Anterior cingulate cortex (tissue), 58 donors: ENCODE results near the gene RADX.

ENCODE experiments used
- DNase-seq, 58 donors: peaks; one replicate each; lab custom pipeline; 2025; lab: John Stamatoyannopoulos, UW

Gene RADX

GRCh38 chrX:106684207-106684606 lies 72.4 kb downstream of the RADX start:
- DNase-seq, result no peak

- DNase-seq, result no peak
These were observed 80.8 kb downstream of the RADX start for GRCh38 chrX:106692425-106693065.

- no peak for DNase-seq
These were observed 84.7 kb downstream of the RADX start for GRCh38 chrX:106696502-106696901.

GRCh38 chrX:106698693-106699092 lies 86.9 kb downstream of the RADX start:
- no peak for DNase-seq

- DNase-seq, result no peak
These were observed 90.9 kb downstream of the RADX start for GRCh38 chrX:106702636-106703035.

DNA sequence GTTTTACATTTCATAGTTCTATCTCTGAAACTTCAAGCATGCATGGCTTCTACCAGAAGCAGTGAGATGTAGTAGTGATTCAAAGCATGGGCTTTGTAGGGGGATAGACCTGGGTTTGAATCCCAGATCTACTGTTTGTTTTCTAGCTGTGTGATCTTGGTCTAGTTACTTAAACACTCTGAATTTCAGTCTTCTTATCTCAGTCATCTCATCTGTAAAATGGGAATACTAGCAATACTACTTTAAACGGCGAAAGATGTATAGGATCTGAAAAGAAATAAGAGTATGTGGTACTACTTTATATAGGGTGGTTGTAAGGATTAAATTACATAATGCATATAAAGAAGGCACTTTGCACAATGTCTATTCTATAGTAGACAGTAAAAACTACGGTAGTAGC lies 94.7 kb downstream of the RADX start:
- DNase-seq, result no peak

DNA sequence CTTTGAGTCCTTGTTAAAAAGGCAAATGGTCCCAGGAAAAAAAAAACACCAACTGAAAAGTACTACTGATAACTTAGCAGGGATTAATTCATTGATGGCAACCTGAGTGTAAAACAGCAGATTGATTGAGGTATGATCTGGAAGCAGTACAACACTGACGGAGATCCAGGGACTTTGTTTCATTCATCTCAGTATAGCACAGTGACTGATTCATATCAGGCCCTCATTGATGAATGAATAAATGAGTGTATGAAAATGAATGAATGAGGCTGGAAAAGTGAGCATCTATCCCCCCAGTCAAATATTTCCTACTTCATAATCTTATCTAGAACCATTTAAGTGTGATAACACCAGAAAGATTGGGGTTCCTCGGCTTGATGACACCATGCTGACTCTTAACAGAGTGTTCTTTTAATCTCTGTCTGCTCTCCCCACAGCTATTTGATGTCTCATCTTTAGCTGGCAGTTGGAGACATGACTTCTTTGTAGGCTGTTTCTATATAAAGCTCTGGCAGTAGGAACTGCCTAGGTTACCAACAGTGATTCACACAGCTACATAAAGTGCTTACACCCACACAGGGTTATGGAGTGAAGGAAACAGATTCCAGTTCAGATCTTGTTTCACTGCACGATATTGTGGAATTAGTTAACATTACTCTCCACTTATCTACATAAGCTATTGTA lies 96.1 kb downstream of the RADX start:
- DNase-seq, result peak in 1 of 58 donors; percentile 2

GRCh38 chrX:106710771-106711170 lies 99.0 kb downstream of the RADX start:
- no peak for DNase-seq

- DNase-seq, result no peak
These were observed 99.6 kb downstream of the RADX start for GRCh38 chrX:106711375-106711774.

DNA sequence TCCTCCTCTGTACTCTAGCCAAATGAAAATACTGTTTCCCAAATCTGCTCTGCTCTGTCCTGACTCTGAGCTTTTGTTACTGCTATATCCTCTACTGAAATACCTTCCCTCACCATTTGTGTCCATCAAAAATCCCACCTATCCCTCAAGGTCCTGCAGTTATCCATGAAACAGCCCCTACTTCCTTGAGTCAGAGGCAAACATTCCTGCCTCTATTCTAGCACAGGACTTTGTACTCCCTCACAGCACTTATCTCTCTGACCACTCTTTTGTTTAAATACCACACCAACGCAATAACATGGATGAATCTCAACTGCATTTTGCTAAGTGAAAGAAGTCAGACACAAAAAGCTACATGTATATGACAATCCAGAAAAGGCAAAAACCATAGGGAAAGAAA lies 104.2 kb downstream of the RADX start:
- DNase-seq, result no peak

GRCh38 chrX:106716463-106716862 lies 104.7 kb downstream of the RADX start:
- DNase-seq, result no peak

- no peak for DNase-seq
These were observed 106.9 kb downstream of the RADX start for GRCh38 chrX:106718709-106719108.

GRCh38 chrX:106725931-106726330 lies 114.2 kb downstream of the RADX start:
- DNase-seq, result no peak

GRCh38 chrX:106726485-106727437 lies 115.0 kb downstream of the RADX start, which contains the start of gene RNF128:
Gene RNF128, plus strand, starts transcription at chrX:106726701. Its CDS starts 213 bp downstream, at chrX:106726914.
- DNase-seq, result peak in 48 of 58 donors; percentile 0 to 57 (median 10)

GRCh38 chrX:106728337-106728736 lies 116.6 kb downstream of the RADX start:
- no peak for DNase-seq
